Ovary (tissue), 3 donors: ENCODE measurements around the gene ZNF579.

Experiments
- EP300 ChIP-seq: sonication (generic); formaldehyde crosslinking; IDR thresholded peaks from one replicate; pipeline ENCODE4 v1.6.1; 2017; ENCODE audit warnings: antibody characterized with exemption
- POLR2A ChIP-seq: fragments of 450-650 bp; IDR thresholded peaks from one replicate; pipeline ENCODE4 v1.6.1; 2017; ENCODE audit warnings: antibody characterized with exemption, mild to moderate bottlenecking, moderate library complexity
- TF ChIP-seq, protein P1 (sequence below), 3 donors: fragments of 450-650 bp in 2 of 3; fragments of 200-600 bp in 1 of 3; IDR thresholded peaks; one replicate each; pipeline versions ENCODE4 v1.5.1 to v1.8.0; 2016 to 2022; ENCODE audit warnings: antibody characterized with exemption in 3 of 3, mild to moderate bottlenecking in 1 of 3
- donor health status: DM: no; HTN: no; CAD: no.

DNA sequence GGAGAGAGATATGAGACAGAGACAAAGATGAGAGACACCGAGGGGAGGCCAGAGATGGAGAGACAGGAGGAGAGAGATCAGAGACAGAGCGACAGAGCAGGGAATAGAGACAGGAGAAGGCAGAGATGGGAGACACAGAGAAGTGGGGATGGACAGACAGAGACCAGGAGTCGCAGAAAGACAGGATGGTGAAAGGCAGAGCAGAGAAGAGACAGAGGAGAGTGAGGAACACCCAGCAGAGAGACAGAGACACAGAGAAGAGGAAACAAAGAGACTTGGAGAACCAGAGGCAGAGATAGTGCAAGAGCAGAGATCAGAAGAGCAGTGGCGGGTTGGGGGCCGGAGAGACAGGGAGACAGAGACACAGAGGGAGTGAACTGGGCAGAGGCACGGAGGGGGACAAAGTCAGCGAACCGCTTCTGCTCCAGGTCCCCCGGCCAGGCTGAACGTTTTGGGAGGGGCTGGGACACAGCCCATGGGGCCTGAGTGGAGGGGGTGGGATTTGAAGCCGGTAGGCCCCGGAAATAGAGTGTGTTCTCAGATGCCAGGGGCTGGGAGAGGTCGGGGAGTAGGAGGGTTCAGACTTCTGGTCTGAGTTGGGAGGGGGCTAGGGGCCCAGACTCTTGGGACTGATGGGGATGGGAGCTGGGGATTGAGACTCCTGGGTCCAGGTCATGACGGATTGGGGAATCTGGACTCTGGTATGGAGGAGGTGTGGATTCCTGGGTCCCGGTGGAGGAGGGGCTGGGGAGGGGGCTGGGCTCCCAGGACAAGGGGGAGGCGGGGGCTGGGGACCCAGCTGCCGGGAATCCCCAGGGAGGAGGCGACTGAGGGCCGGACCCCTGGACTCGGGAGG lies 654 bp downstream of the ZNF579 start:
- TF ChIP-seq, protein P1, sequence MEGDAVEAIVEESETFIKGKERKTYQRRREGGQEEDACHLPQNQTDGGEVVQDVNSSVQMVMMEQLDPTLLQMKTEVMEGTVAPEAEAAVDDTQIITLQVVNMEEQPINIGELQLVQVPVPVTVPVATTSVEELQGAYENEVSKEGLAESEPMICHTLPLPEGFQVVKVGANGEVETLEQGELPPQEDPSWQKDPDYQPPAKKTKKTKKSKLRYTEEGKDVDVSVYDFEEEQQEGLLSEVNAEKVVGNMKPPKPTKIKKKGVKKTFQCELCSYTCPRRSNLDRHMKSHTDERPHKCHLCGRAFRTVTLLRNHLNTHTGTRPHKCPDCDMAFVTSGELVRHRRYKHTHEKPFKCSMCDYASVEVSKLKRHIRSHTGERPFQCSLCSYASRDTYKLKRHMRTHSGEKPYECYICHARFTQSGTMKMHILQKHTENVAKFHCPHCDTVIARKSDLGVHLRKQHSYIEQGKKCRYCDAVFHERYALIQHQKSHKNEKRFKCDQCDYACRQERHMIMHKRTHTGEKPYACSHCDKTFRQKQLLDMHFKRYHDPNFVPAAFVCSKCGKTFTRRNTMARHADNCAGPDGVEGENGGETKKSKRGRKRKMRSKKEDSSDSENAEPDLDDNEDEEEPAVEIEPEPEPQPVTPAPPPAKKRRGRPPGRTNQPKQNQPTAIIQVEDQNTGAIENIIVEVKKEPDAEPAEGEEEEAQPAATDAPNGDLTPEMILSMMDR (IDR thresholded peaks at IDR 0.05): no peak
- TF ChIP-seq POLR2A (no peak), EP300 (no peak)
